RPMI8226 (cell line): ENCODE results near the gene IKBKE.
A peak's percentile ranks its signal among the peaks of the same experiment; 100 is the strongest.

Experiments
- DNase-seq: peaks from one replicate; pipeline ENCODE4 v3.0.0-alpha.2; 2015

IKBKE gene

GRCh38 chr1:206498685-206499084 lies 28.4 kb downstream of the IKBKE start:
- DNase-seq = no peak

- DNase-seq = no peak
These were observed 29.8 kb downstream of the IKBKE start for GRCh38 chr1:206500046-206500445.

GRCh38 chr1:206501881-206502280 lies 31.6 kb downstream of the IKBKE start:
- DNase-seq = no peak

- no peak for DNase-seq
These were observed 32.1 kb downstream of the IKBKE start for GRCh38 chr1:206502403-206502802.

- DNase-seq = no peak
These were observed 32.5 kb downstream of the IKBKE start for GRCh38 chr1:206502812-206503211.

GRCh38 chr1:206503591-206504362 lies 33.5 kb downstream of the IKBKE start:
- DNase-seq = no peak

GRCh38 chr1:206504363-206504713 lies 34.1 kb downstream of the IKBKE start:
- DNase-seq = no peak

GRCh38 chr1:206505702-206506355 lies 35.6 kb downstream of the IKBKE start:
- no peak for DNase-seq

- DNase-seq = no peak
These were observed 36.4 kb downstream of the IKBKE start for GRCh38 chr1:206506405-206507283.

- DNase-seq = peak; percentile 76
These were observed 37.2 kb downstream of the IKBKE start, which contains the start of gene RASSF5 for GRCh38 chr1:206507284-206508129. RASSF5 (plus strand) TSS chr1:206507531; CDS start chr1:206507603, 72 bp downstream.

- DNase-seq = no peak
These were observed 38.0 kb downstream of the IKBKE start for GRCh38 chr1:206508130-206508889.

GRCh38 chr1:206508956-206509355 lies 38.7 kb downstream of the IKBKE start:
- DNase-seq = no peak

- DNase-seq = no peak
These were observed 39.5 kb downstream of the IKBKE start for GRCh38 chr1:206509612-206510257.

- no peak for DNase-seq
These were observed 40.1 kb downstream of the IKBKE start for GRCh38 chr1:206510371-206510770.

- DNase-seq = no peak
These were observed 41.2 kb downstream of the IKBKE start for GRCh38 chr1:206511362-206512057.

- DNase-seq = no peak
These were observed 42.0 kb downstream of the IKBKE start for GRCh38 chr1:206512058-206512850.

GRCh38 chr1:206512851-206513180 lies 42.5 kb downstream of the IKBKE start:
- no peak for DNase-seq

- no peak for DNase-seq
These were observed 43.2 kb downstream of the IKBKE start for GRCh38 chr1:206513312-206514111.

- no peak for DNase-seq
These were observed 44.6 kb downstream of the IKBKE start for GRCh38 chr1:206514813-206515387.
